Measurements from ENCODE around the gene MKNK1.
A peak's percentile ranks its signal among the peaks of the same experiment; 100 is the strongest.

MKNK1 gene

DNA sequence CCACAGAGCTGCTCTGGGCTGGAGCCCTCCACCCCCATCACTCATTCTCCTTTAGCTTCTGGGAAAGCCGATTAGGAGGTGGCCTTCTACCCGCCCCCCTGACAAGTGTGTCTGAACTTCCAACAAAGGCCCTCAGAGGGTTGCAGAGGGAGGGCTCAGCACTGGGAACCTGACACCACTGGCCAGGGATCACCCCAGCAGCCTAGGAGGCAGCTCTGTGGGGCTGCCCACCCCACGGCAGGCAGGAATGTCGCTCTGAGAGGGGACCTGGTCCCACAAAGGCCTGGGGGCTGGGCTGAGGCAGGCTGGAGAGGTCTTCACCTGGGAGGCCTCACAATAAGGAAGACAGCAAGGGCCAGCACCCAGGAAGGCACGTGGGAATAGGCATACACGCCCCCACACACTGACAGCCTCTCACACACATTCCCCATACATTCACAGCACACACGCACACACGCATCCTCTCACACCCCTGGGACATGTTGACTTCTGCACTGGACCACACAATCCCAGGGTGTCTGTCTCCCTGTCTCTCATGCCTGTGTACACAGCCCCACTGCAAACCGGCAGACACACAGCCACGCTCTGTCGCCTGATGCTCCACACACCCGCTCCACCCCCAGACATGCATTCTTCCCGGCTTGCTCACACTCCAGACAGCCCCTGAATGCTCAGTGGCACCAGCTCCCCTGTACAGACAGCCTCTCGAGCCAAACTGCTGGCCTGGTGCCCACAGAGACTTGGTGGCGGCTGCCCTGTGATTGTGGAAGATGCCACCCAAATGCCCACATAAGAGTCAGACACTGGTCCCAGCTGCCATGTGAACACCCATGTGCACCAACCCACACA is 83.8 kb downstream of the MKNK1 start:
- DNase-seq, result peak; percentile 40

DNA sequence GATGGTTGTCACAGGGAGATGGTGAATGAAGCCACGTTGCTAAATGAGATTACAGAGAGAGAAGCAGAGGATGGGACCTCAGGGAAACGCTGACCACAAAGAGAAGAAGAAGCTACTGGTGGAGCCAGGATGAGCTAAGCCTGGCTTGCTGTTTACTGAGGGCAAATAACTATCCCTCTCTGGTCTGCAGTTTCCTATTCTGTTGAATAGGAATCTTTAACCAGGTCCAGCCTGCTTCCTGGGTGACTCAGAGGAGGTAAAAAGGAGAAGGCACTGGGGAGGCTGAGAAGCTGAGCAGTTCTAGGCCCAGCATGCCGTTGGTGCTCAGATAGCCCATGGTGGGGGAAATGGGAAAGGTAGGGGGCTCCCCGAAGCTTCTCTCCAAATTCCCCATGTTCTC is 84.9 kb downstream of the MKNK1 start:
- no peak for DNase-seq

- DNase-seq, result no peak
These were observed 86.1 kb downstream of the MKNK1 start for GRCh38 chr1:46517932-46518498.

DNA sequence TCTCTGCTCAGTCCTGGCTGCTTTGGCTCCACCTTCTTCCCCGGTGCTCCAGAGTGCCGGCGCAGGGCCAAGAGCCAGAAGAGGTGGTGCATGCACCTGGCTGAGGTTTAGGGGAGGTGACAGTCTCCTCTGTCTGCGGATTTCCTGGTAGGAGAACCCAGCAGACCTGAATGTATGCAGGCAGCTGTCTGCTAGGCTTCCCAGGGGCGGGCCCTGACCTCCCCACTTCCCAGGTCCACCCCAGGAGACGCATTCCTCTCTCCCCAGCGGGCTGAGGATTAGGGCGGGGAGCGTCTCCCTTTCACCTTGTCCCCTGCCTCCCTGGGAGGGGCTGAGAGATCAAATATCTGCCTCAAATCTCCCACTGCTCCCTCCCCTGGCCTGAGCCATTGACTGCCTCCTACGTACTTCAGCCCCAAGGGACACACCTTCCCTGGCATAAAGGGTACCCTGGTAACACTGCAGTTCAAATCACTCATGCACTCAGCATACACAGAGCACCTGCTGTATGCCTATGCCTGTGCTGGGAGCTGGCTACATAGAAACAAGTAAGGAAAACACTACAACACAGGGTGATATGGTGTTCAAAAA is 87.0 kb downstream of the MKNK1 start:
- DNase-seq, result peak; percentile 100

DNA sequence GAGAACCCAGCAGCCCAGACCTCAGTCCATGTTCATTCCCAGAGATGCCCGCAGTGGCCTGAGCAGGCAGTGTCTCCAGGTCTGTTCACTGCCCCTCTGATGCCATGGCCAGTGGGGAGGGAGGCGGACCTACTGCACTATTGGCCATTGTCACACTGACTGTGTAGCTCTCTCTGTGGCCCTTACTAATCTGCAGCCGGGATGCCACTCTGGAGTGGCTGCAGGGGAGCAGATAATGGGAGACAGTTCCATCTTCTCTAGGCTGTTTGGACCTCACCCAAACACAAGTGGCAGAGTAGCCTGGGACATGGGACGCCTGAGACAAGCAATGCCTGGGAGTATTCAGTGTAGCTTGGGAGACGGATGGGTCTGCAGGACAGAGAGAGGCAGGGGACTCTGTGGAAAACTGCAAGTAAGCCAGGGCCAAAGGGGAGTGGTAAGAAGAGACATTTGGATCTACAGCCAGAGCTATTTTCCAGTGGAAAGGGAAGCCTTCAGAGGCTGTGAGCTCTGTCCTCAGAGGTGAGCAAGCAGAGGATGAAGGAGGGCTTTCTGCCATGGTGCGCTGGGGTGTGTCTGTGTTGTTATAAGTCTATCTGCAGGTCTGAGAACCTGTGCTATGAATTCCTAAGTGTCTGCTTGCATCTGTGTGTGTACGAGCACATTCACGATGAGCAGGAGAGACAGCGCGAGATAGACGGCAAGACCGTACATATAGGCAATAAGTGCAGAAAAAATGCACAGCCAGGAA is 87.7 kb downstream of the MKNK1 start:
- no peak for DNase-seq

DNA sequence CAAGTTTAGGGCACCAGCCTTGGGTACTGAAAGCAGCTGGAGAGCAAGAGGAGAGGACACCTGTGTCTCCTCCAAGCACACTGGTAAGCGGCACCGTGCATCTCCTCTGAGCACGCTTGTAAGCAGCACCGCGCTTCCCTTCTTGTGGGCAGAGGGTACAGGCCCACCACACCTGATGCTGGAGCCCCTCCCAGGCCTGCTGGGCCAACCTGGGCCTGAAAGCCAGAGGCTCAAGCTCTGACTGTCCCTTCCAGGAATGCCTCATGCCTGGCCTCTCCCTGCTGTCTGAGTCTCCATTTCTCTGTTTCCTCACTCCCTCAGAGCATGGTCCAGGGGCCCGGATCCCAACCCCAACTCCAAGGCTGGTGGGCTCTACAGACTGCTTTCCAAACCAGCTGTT is 88.5 kb downstream of the MKNK1 start:
- no peak for DNase-seq

- DNase-seq, result no peak
These were observed 90.5 kb downstream of the MKNK1 start for GRCh38 chr1:46513536-46513935.

GRCh38 chr1:46512792-46513190 is 91.3 kb downstream of the MKNK1 start:
- no peak for DNase-seq

GRCh38 chr1:46512135-46512791 is 91.8 kb downstream of the MKNK1 start:
- no peak for DNase-seq

- DNase-seq, result no peak
These were observed 93.1 kb downstream of the MKNK1 start for GRCh38 chr1:46510998-46511365.

DNA sequence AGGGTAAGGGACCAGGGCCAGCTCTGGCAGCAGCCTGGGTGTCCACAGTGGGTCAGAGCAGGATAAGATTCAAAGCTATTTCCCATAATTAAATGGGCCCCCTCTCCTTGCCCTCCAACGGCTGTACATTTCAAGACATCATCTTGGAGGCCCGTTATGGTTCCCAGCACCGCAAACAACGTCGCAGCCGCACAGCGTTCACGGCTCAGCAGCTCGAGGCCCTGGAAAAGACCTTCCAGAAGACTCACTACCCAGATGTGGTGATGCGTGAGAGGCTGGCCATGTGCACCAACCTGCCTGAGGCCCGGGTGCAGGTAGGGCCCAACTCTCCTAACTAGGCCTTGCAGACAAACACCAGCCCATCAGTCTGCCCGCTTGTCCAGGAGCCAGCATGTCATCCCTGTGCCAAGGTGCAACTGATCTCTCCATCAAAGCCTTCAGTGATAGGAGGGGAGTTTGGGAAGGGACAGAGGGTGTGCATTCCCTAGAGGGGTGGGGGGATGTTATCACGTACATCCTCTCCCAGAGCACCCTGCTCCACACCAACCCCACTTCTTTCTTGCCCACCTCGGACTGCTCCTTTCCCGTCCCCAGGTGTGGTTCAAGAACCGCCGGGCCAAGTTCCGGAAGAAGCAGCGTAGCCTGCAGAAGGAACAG is 93.6 kb downstream of the MKNK1 start:
- no peak for DNase-seq

- no peak for DNase-seq
These were observed 95.3 kb downstream of the MKNK1 start for GRCh38 chr1:46508757-46509156.
